ENCODE data around the gene TIMM13.
"Not testable (repeated sequence)": the region's sequence is repeated elsewhere in the genome, so short reads cannot be mapped to it uniquely, and the experiment has no call there.

TIMM13 gene

DNA sequence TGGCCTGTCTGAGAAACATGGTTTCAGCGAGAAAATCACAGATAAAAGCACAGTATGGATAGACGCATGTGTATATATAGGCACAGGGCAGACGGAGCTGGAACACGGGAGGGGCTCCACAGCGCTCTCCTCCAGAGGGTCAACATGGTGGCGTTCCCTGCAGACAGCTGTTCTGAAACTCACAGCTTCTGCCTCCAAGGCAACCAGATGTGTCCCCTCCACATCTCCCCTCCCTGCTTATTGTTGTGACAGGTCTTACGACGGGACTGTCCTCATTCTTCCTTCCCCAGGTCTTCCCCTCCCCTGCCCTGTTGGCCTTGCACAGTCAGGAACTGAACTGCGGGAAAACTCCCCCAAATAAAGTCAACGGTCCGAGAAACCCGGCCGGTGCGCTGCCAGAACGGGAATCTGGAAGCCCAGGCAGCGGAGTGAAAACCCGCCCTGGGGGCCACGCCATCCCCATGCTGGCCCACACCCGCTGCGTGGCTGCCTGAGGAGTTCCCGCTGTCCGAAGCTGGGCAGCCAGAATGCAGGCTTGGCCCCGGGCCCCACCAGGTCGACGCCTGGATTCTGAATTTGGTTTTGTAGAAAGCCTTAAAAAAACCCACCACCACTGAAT lies 2.6 kb upstream of the TIMM13 start:
- no peak for DNase-seq

DNA sequence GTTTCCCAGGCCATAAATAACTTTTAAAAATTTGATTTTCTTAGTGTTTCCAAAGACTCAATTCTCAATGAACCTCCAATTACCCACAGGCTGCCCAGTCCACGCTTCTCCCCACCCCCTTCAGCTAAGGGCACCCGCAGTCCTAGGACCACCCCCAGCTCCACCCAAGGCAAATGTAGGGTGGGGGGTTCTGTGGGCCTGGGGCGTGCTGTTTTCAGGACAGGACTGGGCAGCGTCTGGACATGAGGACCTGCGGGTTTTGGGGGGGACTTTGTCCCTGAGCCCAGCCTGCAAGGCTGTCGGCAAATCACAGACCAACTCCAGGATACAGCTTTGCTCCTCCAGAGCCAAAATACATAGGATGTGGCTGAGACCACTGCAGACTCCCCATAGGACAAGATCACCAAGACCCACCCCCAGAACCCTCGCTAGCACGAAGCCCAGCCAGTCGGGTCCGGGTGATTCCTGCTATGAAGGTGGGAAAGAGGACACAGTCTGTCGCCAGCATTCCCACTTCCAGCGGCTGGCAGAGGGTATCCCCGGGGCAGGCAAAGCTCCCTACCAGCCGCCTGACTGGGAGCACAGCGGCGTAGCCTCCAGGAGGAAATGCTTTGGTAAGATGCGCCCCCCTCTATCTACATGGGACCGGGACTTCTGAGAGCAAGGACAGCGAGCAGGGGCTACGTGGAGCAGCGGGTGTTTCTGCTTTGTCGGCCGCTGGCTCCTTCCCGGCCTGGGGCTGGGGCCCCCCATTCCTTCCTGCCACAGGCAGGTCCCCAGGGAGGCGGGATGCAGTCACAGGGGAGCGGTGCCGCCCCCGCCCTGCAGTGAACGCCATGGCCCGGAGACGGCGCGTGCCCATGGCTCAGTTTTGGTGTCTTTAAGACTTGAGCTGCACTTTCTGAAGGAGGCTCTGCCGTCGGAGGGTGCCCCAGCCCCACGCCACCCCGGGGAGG lies 1.6 kb upstream of the TIMM13 start:
- no peak for DNase-seq

GRCh38 chr19:2428321-2428690 lies 920 bp upstream of the TIMM13 start:
- DNase-seq, result no peak

- peak; percentile 66 for DNase-seq
Measured at GRCh38 chr19:2426611-2427428, 566 bp downstream of the TIMM13 start.

GRCh38 chr19:2425622-2426581 lies 1.5 kb downstream of the TIMM13 start:
- DNase-seq, result no peak

DNA sequence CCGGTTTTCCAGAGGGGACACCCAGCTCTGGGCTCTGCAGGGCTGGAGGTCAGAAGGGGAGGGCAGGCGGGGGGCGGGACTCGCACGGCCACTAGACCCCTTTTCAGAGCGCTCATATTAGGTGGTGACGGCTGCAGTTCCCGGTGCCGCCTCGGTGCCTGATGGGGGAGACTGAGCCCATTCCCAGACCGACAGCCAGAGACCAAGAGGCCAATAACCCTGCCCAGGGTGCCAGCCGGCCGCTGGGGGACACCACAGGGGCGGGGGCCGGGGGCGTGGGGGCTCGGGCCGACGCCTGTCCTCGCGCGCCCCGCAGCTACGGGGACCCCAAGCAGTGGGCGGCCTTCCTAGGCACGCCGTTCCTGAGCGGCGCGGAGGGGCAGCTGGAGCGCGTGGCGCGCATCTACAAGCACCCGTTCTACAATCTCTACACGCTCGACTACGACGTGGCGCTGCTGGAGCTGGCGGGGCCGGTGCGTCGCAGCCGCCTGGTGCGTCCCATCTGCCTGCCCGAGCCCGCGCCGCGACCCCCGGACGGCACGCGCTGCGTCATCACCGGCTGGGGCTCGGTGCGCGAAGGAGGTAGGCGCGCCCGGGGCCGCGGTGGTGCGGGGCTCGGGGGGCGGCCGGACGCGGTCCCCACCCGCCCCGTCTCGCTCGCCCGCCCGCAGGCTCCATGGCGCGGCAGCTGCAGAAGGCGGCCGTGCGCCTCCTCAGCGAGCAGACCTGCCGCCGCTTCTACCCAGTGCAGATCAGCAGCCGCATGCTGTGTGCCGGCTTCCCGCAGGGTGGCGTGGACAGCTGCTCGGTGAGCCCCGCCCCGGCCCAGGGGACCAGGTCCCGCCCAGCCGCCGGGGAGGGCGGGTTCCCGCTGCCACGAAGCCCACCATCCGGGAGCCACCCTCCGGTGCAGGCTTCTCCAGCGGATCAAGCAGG lies 2.4 kb downstream of the TIMM13 start:
- DNase-seq, result no peak

DNA sequence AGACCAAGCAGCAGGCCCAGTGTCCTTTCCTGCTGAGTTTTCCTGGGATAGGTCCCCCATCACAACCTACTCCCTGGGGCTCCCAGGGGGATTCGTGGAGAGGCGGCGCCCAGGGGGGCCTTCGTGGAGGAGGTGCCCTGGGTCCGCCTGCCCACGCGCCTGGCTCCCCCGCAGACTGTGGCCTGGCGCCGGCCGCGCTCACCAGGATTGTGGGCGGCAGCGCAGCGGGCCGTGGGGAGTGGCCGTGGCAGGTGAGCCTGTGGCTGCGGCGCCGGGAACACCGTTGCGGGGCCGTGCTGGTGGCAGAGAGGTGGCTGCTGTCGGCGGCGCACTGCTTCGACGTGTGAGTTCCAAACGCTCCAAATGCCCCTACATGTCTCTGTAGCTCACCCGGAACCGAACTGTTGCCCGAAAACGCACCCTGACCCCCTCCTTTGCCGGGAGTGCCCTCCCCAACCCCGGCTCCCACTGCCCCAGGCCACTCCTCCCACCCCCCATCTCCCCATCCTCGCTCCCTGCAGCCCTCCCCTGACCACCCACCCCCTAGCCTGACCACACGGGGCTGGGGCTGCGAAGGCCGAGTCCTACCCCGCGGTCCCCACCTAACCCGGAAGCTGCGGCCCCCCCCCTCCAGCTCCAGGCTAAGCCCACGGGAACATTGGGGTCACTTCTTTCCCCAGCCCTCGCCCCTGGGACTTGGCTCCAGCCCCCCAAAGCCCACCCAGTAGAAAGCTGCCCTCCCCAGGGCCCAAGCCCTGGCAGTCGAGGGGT lies 3.3 kb downstream of the TIMM13 start:
- DNase-seq, result no peak

GRCh38 chr19:2423071-2423914 lies 4.1 kb downstream of the TIMM13 start:
- no peak for DNase-seq

DNA sequence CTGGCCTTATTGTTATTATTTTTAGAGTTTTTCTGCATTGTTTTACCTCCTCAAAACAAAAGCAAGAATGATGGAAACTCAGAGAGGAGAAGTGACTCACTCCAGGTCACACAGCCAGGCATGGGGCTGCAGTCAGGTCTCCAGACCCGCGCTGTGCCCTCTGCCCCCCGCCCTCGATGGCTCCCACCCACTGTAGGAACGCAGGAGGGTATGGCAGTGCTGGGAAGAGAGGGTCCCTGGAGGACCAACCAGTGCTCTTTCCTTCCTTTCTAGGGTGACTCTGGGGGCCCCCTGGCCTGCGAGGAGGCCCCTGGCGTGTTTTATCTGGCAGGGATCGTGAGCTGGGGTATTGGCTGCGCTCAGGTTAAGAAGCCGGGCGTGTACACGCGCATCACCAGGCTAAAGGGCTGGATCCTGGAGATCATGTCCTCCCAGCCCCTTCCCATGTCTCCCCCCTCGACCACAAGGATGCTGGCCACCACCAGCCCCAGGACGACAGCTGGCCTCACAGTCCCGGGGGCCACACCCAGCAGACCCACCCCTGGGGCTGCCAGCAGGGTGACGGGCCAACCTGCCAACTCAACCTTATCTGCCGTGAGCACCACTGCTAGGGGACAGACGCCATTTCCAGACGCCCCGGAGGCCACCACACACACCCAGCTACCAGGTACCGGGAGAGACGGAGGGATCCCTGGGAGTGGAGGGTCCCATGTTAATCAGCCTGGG lies 5.6 kb downstream of the TIMM13 start:
- no peak for DNase-seq

DNA sequence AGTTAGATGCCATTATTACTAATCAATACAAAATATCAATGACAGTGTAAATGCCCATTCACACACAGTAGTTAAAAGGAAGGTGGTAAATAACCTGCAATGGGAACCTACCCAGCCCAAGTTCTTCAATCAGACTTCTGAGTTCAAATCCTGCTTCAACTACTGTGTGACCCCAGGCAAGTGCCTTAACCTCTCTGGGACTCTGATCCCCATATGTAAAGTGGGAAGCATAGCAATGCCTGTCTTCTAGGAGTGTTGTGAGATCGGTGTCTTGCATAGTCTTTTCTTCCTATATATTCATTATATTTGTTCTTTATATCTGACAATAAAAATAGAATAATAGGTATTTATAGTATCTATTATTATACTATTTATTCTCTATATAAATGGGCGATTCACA lies 6.9 kb downstream of the TIMM13 start:
- no peak for DNase-seq

DNA sequence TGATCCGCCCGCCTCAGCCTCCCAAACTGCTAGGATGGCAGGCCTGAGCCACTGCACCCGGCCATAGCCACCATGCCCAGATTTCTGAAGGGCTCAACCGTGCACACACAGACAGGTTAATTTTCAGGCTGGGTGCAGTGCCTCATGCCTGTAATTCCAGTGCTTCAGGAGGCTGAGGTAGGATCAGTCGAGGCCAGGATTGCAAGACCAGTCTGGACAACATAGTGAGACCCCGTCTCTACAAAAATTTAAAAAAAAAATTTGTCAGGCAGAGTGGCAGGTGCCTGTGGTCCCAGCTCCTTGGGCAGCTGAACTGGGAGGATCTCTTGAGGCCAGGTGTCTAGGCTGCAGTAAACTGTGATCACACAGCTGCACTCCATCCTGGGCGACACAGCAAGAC lies 7.6 kb downstream of the TIMM13 start:
- DNase-seq, result no peak

DNA sequence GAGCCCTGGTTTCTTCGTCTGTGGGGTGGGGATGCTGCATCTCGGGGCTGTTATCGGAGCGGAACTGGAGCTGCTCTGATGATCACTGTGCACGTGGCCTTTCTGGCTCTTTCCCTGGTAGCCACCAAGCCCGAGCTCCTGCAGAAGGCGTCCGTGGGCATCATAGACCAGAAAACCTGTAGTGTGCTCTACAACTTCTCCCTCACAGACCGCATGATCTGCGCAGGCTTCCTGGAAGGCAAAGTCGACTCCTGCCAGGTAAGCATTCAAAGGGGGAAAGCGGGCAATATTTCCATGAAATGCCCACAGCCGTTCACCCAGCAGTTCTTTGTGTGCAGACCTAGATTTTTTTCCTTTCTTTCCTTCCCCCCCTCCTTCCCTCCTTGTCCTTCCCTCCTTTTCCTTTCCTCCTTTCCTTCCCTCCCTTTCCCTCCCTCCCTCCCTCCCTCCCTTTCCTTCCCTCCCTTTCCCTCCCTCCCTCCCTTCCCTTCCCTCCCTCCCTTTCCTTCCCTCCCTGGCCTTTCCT lies 9.4 kb downstream of the TIMM13 start:
- no peak for DNase-seq

DNA sequence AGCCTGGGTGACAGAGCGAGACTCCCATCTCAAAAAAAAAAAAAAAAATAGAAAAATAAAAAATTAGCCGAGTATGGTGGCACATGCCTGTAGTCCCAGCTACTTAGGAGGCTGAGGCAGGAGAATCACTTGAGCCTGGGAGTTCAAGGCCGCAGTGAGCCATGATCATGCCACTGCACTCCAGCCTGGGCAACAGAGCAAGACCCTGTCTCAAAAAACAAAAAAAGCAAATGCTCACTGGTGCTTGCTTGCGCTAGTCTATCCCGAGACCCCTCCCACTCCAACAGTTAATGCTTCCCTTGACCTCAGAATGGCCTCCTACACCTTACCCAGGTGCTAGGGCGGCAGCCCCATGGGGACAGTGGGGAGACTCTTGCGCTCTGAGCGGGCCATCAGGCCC lies 9.9 kb downstream of the TIMM13 start:
- DNase-seq, result not testable (repeated sequence)

- no peak for DNase-seq
Measured at GRCh38 chr19:2416321-2417097, 10.9 kb downstream of the TIMM13 start.

GRCh38 chr19:2415973-2416319 lies 11.4 kb downstream of the TIMM13 start:
- no peak for DNase-seq

- no peak for DNase-seq
Measured at GRCh38 chr19:2415281-2415972, 12.0 kb downstream of the TIMM13 start.

GRCh38 chr19:2413629-2414028 lies 13.8 kb downstream of the TIMM13 start:
- no peak for DNase-seq
